OCI-LY3 (cell line): ENCODE measurements around the gene TIAM2.

ENCODE experiments used
- H2AFZ ChIP-seq: fragments of 200-600, 300-600 bp; shearing (Covaris generic); 2 replicates; pipeline ENCODE4 v1.6.0; 2014; ENCODE audit warnings: antibody characterized with exemption, low read depth, low read length
- H3K27ac ChIP-seq: fragments of 200-600, 300-600 bp; sonication (generic); 2 replicates; pipeline ENCODE4 v1.5.1; 2014; ENCODE audit warnings: mild to moderate bottlenecking, low read length, moderate library complexity, mixed read lengths
- H3K27me3 ChIP-seq: fragments of 200-600, 300-600 bp; sonication (generic); 2 replicates; pipeline ENCODE4 v1.6.1; 2014; ENCODE audit warnings: low read depth, low read length, mixed read lengths
- H3K36me3 ChIP-seq: fragments of 200-600, 300-600 bp; sonication (generic); replicated peaks from 2 replicates; pipeline ENCODE3; 2014; ENCODE audit warnings: low read depth, low read length, mixed read lengths
- H3K4me1 ChIP-seq: fragments of 300-600, 200-600 bp; sonication (generic); 2 replicates; pipeline ENCODE4 v1.6.1; 2014; ENCODE audit warnings: low read length, mixed read lengths
- H3K4me2 ChIP-seq: fragments of 200-600, 300-600 bp; sonication (generic); 2 replicates; pipeline ENCODE4 v1.6.1; 2014; ENCODE audit warnings: low read length, mixed read lengths
- H3K4me3 ChIP-seq: fragments of 300-600, 200-600 bp; sonication (generic); 2 replicates; pipeline ENCODE4 v1.5.1; 2014; ENCODE audit warnings: antibody characterized with exemption, mild to moderate bottlenecking, low read length, moderate library complexity
- H3K79me2 ChIP-seq: fragments of 300-600, 200-600 bp; shearing (Covaris generic); 2 replicates; pipeline ENCODE4 v1.6.1; 2014; ENCODE audit warnings: mild to moderate bottlenecking, low read length, mixed read lengths
- H3K9ac ChIP-seq: fragments of 300-600, 200-600 bp; shearing (Covaris generic); 2 replicates; pipeline ENCODE4 v1.6.0; 2014; ENCODE audit warnings: mild to moderate bottlenecking, low read length, moderate library complexity
- H3K9me3 ChIP-seq: fragments of 200-600, 300-600 bp; shearing (Covaris generic); 2 replicates; pipeline ENCODE4 v1.6.1; 2014; ENCODE audit warnings: low read length, mixed read lengths; ENCODE audit not compliant: insufficient read depth
- H4K20me1 ChIP-seq: fragments of 200-600, 300-600 bp; sonication (generic); 2 replicates; pipeline ENCODE4 v1.6.1; 2016; ENCODE audit warnings: low read length, mixed read lengths; ENCODE audit not compliant: insufficient read depth
- EZH2phosphoT487 ChIP-seq: fragments of 200-600 bp; shearing (Covaris generic); IDR thresholded peaks from 2 replicates; pipeline ENCODE4 v1.6.1; 2018; ENCODE audit warnings: antibody characterized with exemption, mixed run types, low read depth
- TF ChIP-seq, protein P1 (sequence below): fragments of 200-600, 300-600 bp; sonication (generic); IDR thresholded peaks from 2 replicates; pipeline ENCODE4 v1.5.1; 2014; ENCODE audit warnings: antibody characterized with exemption, low read length, low read depth

TIAM2 gene

DNA sequence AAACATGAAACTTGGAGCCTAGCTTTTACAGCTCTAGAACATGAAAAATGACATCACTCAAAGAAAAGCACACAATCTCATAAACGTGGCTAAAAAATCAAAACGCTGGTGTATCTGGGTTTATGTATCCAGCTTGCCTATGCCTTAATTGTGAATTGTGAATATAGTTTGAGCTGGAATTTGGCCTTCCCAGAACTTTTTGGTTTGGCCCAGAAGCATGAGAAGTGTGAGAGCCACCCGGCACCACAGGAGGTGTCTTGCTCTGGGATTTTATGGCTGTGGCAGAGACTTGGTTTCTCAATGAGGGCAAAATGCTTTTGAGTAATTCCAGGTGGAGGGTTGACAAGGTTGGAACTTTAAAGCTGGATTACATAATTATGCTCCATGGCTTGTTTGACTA lies 69.2 kb downstream of the TIAM2 start:
- Histone ChIP-seq H3K4me2 (no peak overlapping the region), H3K9me3 (no peaks in the 10 kb centered on the region), H4K20me1 (no peaks in the 10 kb centered on the region), H2AFZ (no peak overlapping the region), H3K79me2 (no peaks in the 10 kb centered on the region), H3K4me1 (no peaks in the 10 kb centered on the region), H3K9ac (no peak overlapping the region), H3K27ac (no peak overlapping the region), H3K27me3 (no peaks in the 10 kb centered on the region), H3K4me3 (no peak overlapping the region), H3K36me3 (no peaks in the 10 kb centered on the region)
- no peak for TF ChIP-seq EZH2phosphoT487
- TF ChIP-seq, protein P1, sequence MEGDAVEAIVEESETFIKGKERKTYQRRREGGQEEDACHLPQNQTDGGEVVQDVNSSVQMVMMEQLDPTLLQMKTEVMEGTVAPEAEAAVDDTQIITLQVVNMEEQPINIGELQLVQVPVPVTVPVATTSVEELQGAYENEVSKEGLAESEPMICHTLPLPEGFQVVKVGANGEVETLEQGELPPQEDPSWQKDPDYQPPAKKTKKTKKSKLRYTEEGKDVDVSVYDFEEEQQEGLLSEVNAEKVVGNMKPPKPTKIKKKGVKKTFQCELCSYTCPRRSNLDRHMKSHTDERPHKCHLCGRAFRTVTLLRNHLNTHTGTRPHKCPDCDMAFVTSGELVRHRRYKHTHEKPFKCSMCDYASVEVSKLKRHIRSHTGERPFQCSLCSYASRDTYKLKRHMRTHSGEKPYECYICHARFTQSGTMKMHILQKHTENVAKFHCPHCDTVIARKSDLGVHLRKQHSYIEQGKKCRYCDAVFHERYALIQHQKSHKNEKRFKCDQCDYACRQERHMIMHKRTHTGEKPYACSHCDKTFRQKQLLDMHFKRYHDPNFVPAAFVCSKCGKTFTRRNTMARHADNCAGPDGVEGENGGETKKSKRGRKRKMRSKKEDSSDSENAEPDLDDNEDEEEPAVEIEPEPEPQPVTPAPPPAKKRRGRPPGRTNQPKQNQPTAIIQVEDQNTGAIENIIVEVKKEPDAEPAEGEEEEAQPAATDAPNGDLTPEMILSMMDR = no peak

GRCh38 chr6:155066361-155066760 lies 71.2 kb downstream of the TIAM2 start:
- no peaks in the 10 kb centered on the region for H4K20me1 ChIP-seq
- no peaks in the 10 kb centered on the region for H3K9me3 ChIP-seq
- H3K36me3 ChIP-seq = no peaks in the 10 kb centered on the region
- H2AFZ ChIP-seq = no peak overlapping the region
- no peaks in the 10 kb centered on the region for H3K4me1 ChIP-seq
- H3K4me3 ChIP-seq = no peak overlapping the region
- no peaks in the 10 kb centered on the region for H3K27me3 ChIP-seq
- no peak for TF ChIP-seq EZH2phosphoT487
- TF ChIP-seq, protein P1 = no peak
- no peak overlapping the region for H3K9ac ChIP-seq
- H3K4me2 ChIP-seq = no peak overlapping the region
- no peaks in the 10 kb centered on the region for H3K79me2 ChIP-seq
- no peak overlapping the region for H3K27ac ChIP-seq

DNA sequence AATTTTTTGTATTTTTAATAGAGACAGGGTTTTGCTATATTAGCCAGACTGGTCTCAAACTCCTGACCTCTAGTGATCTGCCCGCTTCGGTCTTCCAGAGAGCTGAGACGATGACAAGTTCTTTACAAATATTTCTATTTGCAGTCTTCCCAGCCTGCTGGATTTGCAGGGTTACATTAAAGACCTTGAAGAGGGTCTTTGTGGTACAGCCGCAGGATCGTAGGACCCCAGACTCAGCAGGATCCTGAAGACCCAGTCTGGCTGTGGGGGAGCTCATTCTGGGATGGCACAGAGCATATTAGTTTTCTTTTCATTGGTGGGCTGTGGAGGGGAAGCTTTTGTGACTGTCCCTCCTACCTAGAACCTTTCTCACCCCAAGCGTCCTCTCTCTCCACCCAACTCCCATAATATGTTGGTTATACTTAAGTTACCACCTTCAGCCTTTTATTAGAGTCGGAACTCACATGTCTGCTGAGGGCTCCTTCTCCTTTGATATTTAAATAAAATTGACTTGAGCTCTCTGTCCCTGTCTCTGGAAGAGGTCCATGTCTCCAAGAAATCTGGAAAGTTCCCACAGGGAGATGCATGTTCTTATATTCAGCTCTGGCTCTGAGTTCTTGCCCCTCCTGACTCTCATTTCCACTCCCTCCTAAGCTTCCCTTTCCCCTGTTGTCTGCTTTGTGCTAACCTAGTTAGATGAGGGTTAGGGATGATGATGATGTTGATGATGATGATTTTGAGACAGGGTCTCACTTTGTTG lies 72.0 kb downstream of the TIAM2 start:
- Histone ChIP-seq H4K20me1 (no peaks in the 10 kb centered on the region), H3K4me3 (no peak overlapping the region), H3K79me2 (no peaks in the 10 kb centered on the region), H3K27me3 (no peaks in the 10 kb centered on the region), H3K4me1 (no peaks in the 10 kb centered on the region), H3K9ac (no peak overlapping the region), H3K36me3 (no peaks in the 10 kb centered on the region), H3K9me3 (no peaks in the 10 kb centered on the region), H2AFZ (no peak overlapping the region), H3K27ac (no peak overlapping the region), H3K4me2 (no peak overlapping the region)
- TF ChIP-seq EZH2phosphoT487 = no peak
- TF ChIP-seq, protein P1 = no peak

DNA sequence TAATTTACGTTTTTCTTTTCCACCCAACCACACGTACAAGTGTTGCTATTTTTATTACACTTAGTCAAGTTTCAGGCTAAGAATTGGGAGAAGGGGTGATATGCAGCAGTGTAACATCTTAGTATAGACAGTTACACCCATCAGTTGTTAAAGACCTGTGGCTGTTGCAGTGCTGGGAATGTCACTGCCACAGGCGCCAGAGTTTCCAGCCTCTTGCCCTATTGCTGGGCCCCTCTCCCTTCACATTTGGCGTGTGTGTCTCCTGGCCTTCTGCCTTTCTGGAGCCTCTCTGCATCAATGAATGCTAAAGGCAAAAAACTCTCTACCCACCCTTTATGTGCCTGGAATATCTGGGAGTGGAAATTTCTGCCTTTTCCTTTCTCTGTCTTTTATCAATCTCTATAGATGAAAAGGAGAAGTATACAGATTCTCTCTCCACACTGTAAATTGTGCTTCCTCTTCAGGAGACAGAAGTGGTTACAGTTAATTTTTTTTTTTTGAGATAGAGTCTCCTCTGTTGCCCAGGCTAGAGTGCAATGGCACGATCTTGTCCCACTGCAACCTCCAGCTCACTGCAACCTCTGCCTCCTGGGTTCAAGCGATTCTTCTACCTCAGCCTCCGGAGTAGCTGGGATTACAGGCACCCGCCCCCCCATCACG lies 73.0 kb downstream of the TIAM2 start:
- H3K4me1 ChIP-seq = no peaks in the 10 kb centered on the region
- H3K9ac ChIP-seq = no peak overlapping the region
- H3K4me2 ChIP-seq = no peak overlapping the region
- no peaks in the 10 kb centered on the region for H3K79me2 ChIP-seq
- no peaks in the 10 kb centered on the region for H3K27me3 ChIP-seq
- H4K20me1 ChIP-seq = no peaks in the 10 kb centered on the region
- no peak for TF ChIP-seq EZH2phosphoT487
- TF ChIP-seq, protein P1 = no peak
- no peak overlapping the region for H3K4me3 ChIP-seq
- H3K36me3 ChIP-seq = no peaks in the 10 kb centered on the region
- no peak overlapping the region for H2AFZ ChIP-seq
- no peak overlapping the region for H3K27ac ChIP-seq
- H3K9me3 ChIP-seq = no peaks in the 10 kb centered on the region
